K562 (cell line): ENCODE data around the gene ALDH18A1. TPM values are rescaled to one million over a fixed set of nuclear protein-coding genes. Genes with fewer than 3 reads are reported as not detected.

Experiments used
- ATAC-seq: fragments of 200-7000 bp; cut with Tn5 transposase; 3 replicates; pipeline ENCODE4 v1.9.1; 2020; ENCODE audit warnings: moderate library complexity
- BruUV-seq: library from RNA; stranded (reverse); fragments of 400-500 nt; replicated peaks from 2 replicates; lab custom pipeline; 2021; lab: Mats Ljungman, UMichigan
- CTCF ChIA-PET: fragments of 300-600 bp; formaldehyde crosslinking; extraction: SDS; loops from one replicate; lab custom pipeline; 2021; ENCODE audit warnings: low intra/inter-chr PET ratio; lab: Yijun Ruan, JAX
- POLR2A ChIA-PET: fragments of 300-600, 350-650 bp; sonication (Branson Sonifier 250); formaldehyde crosslinking; extraction: SDS; loops from one replicate; lab custom pipeline; 2021; ENCODE audit warnings: antibody characterized with exemption, inconsistent platforms; lab: Yijun Ruan, JAX
- DNase-seq, 4 experiments: peaks; one replicate each; pipeline versions ENCODE4 v3.0.0 to v3.0.0-alpha.2; 2011 to 2018; ENCODE audit warnings: low spot score in 3 of 4, mixed read lengths in 3 of 4; ENCODE audit errors: extremely low read depth in 1 of 4
- FAIRE-seq: peaks from 2 replicates; lab custom pipeline; 2011; peaks lifted over from hg19 to GRCh38; lab: Jason Lieb, UNC
- H2AFZ ChIP-seq: 2 replicates; pipeline ENCODE4 v1.6.0; 2011; ENCODE audit warnings: low read depth, low read length, control low read depth, inconsistent platforms
- H3K27ac ChIP-seq: fragments of 200-600 bp; 3 replicates; pipeline ENCODE4 v1.8.0; 2011; ENCODE audit warnings: low read depth, mild to moderate bottlenecking, control low read depth, inconsistent platforms, low read length, moderate library complexity, mixed read lengths; ENCODE audit errors: extremely low read depth
- H3K27me3 ChIP-seq, 2 experiments: fragments of 300-600 bp in 1 of 2; 2 replicates in 1 of 2; 3 replicates in 1 of 2; pipeline versions ENCODE4 v1.6.0 to v1.8.0; 2011; ENCODE audit warnings: inconsistent platforms in 2 of 2, low read length in 2 of 2, mild to moderate bottlenecking in 1 of 2, mixed read lengths in 1 of 2, moderate library complexity in 1 of 2; ENCODE audit not compliant: control insufficient read depth in 2 of 2, insufficient read depth in 2 of 2
- H3K36me3 ChIP-seq: fragments of 300-600 bp; 3 replicates; pipeline ENCODE4 v1.8.0; 2011; ENCODE audit warnings: mild to moderate bottlenecking, low read length, inconsistent platforms; ENCODE audit not compliant: control insufficient read depth, insufficient read depth
- H3K4me1 ChIP-seq, 2 experiments: fragments of 200-600 bp in 1 of 2; replicated peaks in 1 of 2; 2 replicates in 1 of 2; 3 replicates in 1 of 2; pipeline versions ENCODE4 v1.5.1 to v1.8.0; 2011; ENCODE audit warnings: inconsistent platforms in 2 of 2, low read length in 2 of 2, mild to moderate bottlenecking in 1 of 2, mixed read lengths in 1 of 2, moderate library complexity in 1 of 2; ENCODE audit not compliant: control insufficient read depth in 2 of 2, insufficient read depth in 2 of 2
- H3K4me2 ChIP-seq: 2 replicates; pipeline ENCODE4 v1.6.1; 2011; ENCODE audit warnings: low read length, control low read depth, inconsistent platforms, mixed read lengths; ENCODE audit not compliant: insufficient read depth
- H3K4me3 ChIP-seq: fragments of 200-600 bp; sonication (generic), shearing (Covaris generic); 2 replicates; pipeline ENCODE4 v1.5.1; 2016; ENCODE audit warnings: control low read depth, inconsistent platforms
- H3K79me2 ChIP-seq: fragments of 200-600 bp; 3 replicates; pipeline ENCODE4 v1.8.0; 2011; ENCODE audit warnings: low read length, inconsistent platforms; ENCODE audit not compliant: control insufficient read depth, insufficient read depth
- H3K9ac ChIP-seq, 2 experiments: 2 replicates each; pipeline versions ENCODE4 v1.6.0 to v1.6.1; 2011; ENCODE audit warnings: low read depth in 2 of 2, low read length in 2 of 2, control low read depth in 1 of 2, inconsistent platforms in 1 of 2, mild to moderate bottlenecking in 1 of 2, mixed read lengths in 1 of 2; ENCODE audit not compliant: insufficient read depth in 1 of 2
- H3K9me1 ChIP-seq: one replicate; pipeline ENCODE4 v1.6.0; 2011; ENCODE audit warnings: inconsistent platforms, mild to moderate bottlenecking, low read length, moderate library complexity; ENCODE audit not compliant: control insufficient read depth, insufficient read depth
- H3K9me3 ChIP-seq: replicated peaks from 2 replicates; pipeline ENCODE4 v1.5.1; 2011; ENCODE audit warnings: low read depth, low read length, inconsistent platforms; ENCODE audit not compliant: control insufficient read depth, insufficient read depth
- H4K20me1 ChIP-seq: replicated peaks from 2 replicates; pipeline ENCODE4 v1.6.1; 2011; ENCODE audit warnings: low read length, inconsistent platforms, mixed read lengths; ENCODE audit not compliant: control insufficient read depth, insufficient read depth
- JUN ChIP-seq, 2 experiments: sonication (generic) in 1 of 2; formaldehyde crosslinking in 1 of 2; IDR thresholded peaks; 2 replicates each; pipeline versions ENCODE4 v1.6.1 to v1.8.0; 2012 to 2022; ENCODE audit warnings: borderline replicate concordance in 2 of 2, mild to moderate bottlenecking in 2 of 2, improper control_type of control experiment in 1 of 2, low read depth in 1 of 2, low read length in 1 of 2, missing genetic modification reagents in 1 of 2
- RBM22 ChIP-seq: fragments of 200-400 bp; formaldehyde crosslinking; IDR thresholded peaks from 2 replicates; pipeline ENCODE4 v1.6.1; 2018; ENCODE audit warnings: low read length, low read depth; ENCODE audit not compliant: poor library complexity, severe bottlenecking
- ZNF408 ChIP-seq: fragments of 250-450 bp; sonication (Bioruptor Pico); IDR thresholded peaks from 2 replicates; pipeline ENCODE4 v1.4.0; 2020; ENCODE audit warnings: low read depth, mild to moderate bottlenecking, moderate library complexity
- WGBS: fragments of 100-300 bp; shearing (Covaris generic); methylation state at CpG from one replicate; pipeline ENCODE4 v1.1.6; 2016; ENCODE audit warnings: low coverage, mixed read lengths; ENCODE audit not compliant: insufficient coverage; ENCODE audit errors: missing lambda C conversion rate; 5-methylcytosine and 5-hydroxymethylcytosine counted together
- in situ Hi-C: fragments of 300-500 bp; cut with MboI; formaldehyde crosslinking; loops from 4 replicates; pipeline ENCODE4 v1.15.0; 2018; ENCODE audit warnings: inconsistent platforms, mixed read lengths
- intact Hi-C: fragments of 100-400 bp; cut with micrococcal nuclease; formaldehyde crosslinking; loops from 2 replicates; pipeline ENCODE4 v1.14.2; 2022
- polyA plus RNA-seq, 8 experiments: library from polyadenylated mRNA; depleted of rRNA in 4 of 8; stranded (reverse) in 5 of 8; unstranded in 3 of 8; fragments of >200 nt; fragmentation: Nextera tagmentation in 2 of 8; fragmentation: Illumina TruSeq in 1 of 8; extraction: Ambion mirVana in 2 of 8; extraction: Trizol in 1 of 8; gene quantifications; 2 replicates each; pipeline versions ENCODE4 v1.2.1 to v1.2.3, GENCODE V29; 2011 to 2014; ENCODE audit warnings: inconsistent platforms in 1 of 8, missing spikeins in 1 of 8
- total RNA-seq, 7 experiments: library from RNA; depleted of rRNA in 6 of 7; stranded (reverse); fragments of >200 nt in 6 of 7; fragmentation: Illumina TruSeq in 2 of 7; extraction: Trizol in 2 of 7; gene quantifications; 2 replicates each; pipeline versions ENCODE4 v1.2.1 to v1.2.3, GENCODE V29; 2011 to 2021; ENCODE audit warnings: low replicate concordance in 1 of 7
- TF ChIP-seq, protein P1 (sequence below): fragments of 250-450 bp; sonication (Bioruptor Pico); IDR thresholded peaks from 2 replicates; pipeline ENCODE4 v1.4.0; 2020
- TF ChIP-seq, protein P2 (sequence below): sonication (generic); formaldehyde crosslinking; IDR thresholded peaks from 2 replicates; pipeline ENCODE4 v1.8.0; 2023; ENCODE audit warnings: mild to moderate bottlenecking, missing genetic modification reagents
- TF ChIP-seq, protein P3 (sequence below): fragments of 450-650 bp; IDR thresholded peaks from 2 replicates; pipeline ENCODE4 v1.6.1; 2018; ENCODE audit not compliant: partially characterized antibody
- TF ChIP-seq, protein P4 (sequence below): fragments of 450-650 bp; formaldehyde crosslinking; IDR thresholded peaks from 2 replicates; pipeline ENCODE4 v1.4.0; 2022; ENCODE audit warnings: missing genetic modification characterization

The ALDH18A1 gene
- total and polyA plus RNA-seq, 9 of the 15 experiments (the other 6 are each of a cell fraction or from before 2014, with no cell fraction given) = 12.0 to 83.3 (median 43.8) TPM

DNA sequence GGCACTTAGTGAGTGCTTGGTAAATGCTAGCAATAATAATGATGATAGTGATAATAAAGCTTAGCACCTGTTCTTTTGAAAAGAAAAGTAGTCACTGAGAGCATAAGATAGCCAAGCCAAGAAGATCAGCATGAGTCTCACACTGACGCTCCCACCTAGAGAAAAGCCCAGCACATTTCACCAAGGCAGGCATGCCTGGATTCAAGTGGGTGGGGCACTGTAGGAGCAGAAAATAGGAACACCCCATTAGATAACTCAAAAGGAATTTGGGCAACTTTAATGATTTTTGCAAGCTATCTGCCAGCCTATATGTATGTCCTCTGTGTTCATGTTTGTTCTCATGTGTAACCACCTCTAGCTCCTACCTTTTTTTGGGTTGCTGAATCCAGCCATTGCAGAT lies 77.2 kb downstream of the ALDH18A1 start:
- TF ChIP-seq JUN (IDR thresholded peaks at IDR 0.05; ENCODE audit: borderline replicate concordance, low read depth, low read length) (no peak), JUN (CRISPR knock-in tag; IDR thresholded peaks at IDR 0.05; ENCODE audit: borderline replicate concordance) (no peak), ZNF408 (CRISPR knock-in tag) (no peak), RBM22 (no peak)
- TF ChIP-seq, protein P1, sequence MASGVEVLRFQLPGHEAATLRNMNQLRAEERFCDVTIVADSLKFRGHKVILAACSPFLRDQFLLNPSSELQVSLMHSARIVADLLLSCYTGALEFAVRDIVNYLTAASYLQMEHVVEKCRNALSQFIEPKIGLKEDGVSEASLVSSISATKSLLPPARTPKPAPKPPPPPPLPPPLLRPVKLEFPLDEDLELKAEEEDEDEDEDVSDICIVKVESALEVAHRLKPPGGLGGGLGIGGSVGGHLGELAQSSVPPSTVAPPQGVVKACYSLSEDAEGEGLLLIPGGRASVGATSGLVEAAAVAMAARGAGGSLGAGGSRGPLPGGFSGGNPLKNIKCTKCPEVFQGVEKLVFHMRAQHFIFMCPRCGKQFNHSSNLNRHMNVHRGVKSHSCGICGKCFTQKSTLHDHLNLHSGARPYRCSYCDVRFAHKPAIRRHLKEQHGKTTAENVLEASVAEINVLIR = no peak
- TF ChIP-seq, protein P2, sequence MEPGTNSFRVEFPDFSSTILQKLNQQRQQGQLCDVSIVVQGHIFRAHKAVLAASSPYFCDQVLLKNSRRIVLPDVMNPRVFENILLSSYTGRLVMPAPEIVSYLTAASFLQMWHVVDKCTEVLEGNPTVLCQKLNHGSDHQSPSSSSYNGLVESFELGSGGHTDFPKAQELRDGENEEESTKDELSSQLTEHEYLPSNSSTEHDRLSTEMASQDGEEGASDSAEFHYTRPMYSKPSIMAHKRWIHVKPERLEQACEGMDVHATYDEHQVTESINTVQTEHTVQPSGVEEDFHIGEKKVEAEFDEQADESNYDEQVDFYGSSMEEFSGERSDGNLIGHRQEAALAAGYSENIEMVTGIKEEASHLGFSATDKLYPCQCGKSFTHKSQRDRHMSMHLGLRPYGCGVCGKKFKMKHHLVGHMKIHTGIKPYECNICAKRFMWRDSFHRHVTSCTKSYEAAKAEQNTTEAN = no peak
- TF ChIP-seq, protein P3, sequence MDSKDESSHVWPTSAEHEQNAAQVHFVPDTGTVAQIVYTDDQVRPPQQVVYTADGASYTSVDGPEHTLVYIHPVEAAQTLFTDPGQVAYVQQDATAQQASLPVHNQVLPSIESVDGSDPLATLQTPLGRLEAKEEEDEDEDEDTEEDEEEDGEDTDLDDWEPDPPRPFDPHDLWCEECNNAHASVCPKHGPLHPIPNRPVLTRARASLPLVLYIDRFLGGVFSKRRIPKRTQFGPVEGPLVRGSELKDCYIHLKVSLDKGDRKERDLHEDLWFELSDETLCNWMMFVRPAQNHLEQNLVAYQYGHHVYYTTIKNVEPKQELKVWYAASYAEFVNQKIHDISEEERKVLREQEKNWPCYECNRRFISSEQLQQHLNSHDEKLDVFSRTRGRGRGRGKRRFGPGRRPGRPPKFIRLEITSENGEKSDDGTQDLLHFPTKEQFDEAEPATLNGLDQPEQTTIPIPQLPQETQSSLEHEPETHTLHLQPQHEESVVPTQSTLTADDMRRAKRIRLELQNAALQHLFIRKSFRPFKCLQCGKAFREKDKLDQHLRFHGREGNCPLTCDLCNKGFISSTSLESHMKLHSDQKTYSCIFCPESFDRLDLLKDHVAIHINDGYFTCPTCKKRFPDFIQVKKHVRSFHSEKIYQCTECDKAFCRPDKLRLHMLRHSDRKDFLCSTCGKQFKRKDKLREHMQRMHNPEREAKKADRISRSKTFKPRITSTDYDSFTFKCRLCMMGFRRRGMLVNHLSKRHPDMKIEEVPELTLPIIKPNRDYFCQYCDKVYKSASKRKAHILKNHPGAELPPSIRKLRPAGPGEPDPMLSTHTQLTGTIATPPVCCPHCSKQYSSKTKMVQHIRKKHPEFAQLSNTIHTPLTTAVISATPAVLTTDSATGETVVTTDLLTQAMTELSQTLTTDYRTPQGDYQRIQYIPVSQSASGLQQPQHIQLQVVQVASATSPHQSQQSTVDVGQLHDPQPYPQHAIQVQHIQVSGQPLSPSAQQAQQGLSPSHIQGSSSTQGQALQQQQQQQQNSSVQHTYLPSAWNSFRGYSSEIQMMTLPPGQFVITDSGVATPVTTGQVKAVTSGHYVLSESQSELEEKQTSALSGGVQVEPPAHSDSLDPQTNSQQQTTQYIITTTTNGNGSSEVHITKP = no peak
- TF ChIP-seq, protein P4, sequence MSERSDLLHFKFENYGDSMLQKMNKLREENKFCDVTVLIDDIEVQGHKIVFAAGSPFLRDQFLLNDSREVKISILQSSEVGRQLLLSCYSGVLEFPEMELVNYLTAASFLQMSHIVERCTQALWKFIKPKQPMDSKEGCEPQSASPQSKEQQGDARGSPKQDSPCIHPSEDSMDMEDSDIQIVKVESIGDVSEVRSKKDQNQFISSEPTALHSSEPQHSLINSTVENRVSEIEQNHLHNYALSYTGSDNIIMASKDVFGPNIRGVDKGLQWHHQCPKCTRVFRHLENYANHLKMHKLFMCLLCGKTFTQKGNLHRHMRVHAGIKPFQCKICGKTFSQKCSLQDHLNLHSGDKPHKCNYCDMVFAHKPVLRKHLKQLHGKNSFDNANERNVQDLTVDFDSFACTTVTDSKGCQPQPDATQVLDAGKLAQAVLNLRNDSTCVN (CRISPR knock-in tag) = no peak
- TF ChIP-seq, all 486 proteins: peak for 0
- no peaks in the 10 kb centered on the region for H3K9me3 ChIP-seq
- intact Hi-C loops (no loop called here), in situ Hi-C loops (no loop called here)
- POLR2A ChIA-PET = interaction anchor here (0.6 to 1.6 kb wide), 3 partner anchors 9 to 190 kb away, joined by 3 to 4 read pairs (median 4); no protein-coding TSS in a partner anchor
- peaks cover 0 to 4% of the 10 kb centered on the region in 2 experiments; a peak in 2 of 5 replicates for H3K27me3 ChIP-seq
- H3K27ac ChIP-seq = no peak overlapping the region
- H3K4me2 ChIP-seq = no peak overlapping the region
- no CpG with 5 or more reads among the region's 1 CpG for WGBS
- FAIRE-seq = no peak
- no peak overlapping the region for H3K4me3 ChIP-seq
- H4K20me1 ChIP-seq = no peaks in the 10 kb centered on the region
- H3K9ac ChIP-seq = no peak overlapping the region
- H3K9me1 ChIP-seq = no peaks in the 10 kb centered on the region
- CTCF ChIA-PET = no interaction called here
- no peak overlapping the region for H2AFZ ChIP-seq
- no TSS peak for BruUV-seq
- no peaks in the 10 kb centered on the region; a peak in 1 of 5 replicates for H3K4me1 ChIP-seq
- no peaks in the 10 kb centered on the region for H3K79me2 ChIP-seq
- ATAC-seq = no peak
- no peaks in the 10 kb centered on the region for H3K36me3 ChIP-seq
- no peak for DNase-seq
